Heart left ventricle (tissue), 13 donors: ENCODE results near the gene PPHLN1.

ENCODE experiments used
- CTCF ChIP-seq, 12 donors: fragments of 200-600 bp; sonication (generic) in 4 of 12; IDR thresholded peaks; one replicate each; pipeline versions ENCODE4 v1.5.0 to v1.8.0; 2018 to 2022; ENCODE audit warnings: antibody characterized with exemption in 12 of 12, mild to moderate bottlenecking in 5 of 12
- POLR2A ChIP-seq, 2 donors: fragments of 450-650 bp; IDR thresholded peaks; one replicate each; pipeline ENCODE4 v1.6.1; 2017; ENCODE audit warnings: antibody characterized with exemption in 2 of 2, mild to moderate bottlenecking in 2 of 2, moderate library complexity in 2 of 2
- donor health status: ischemic (EF 13 %, LVEDD 7.1; RV severe dilation, severe dysfunction).
- donor health status: DM: no; HTN: yes; CAD: no.
- donor health status: DM: no; HTN: no; CAD: no.
- donor health status: ischemic (EF 25% LVEDD 6.9; RV normal size, moderate dysfunction).
- donor health status: ischemic (EF 25% LVEDD 5.7; RV mildly dilated, moderate dysfunction).
- donor health status: ischemic (EF 35%, LVEDD 5.7; RV mildly dilated, moderate dysfunction).
- donor health status: nonischemic (EF 11% LVEDD 7.7; RV severe dilation, severe dysfunction).
- donor health status: DM: yes; HTN: yes; CAD: no.
- donor health status: PGD.
- donor health status: ischemic (EF 29% LVEDD 5.4; RV normal size, mild dysfunction).
- donor health status: nonischemic (EF 23%, LVEDD 6.1; RV moderate dilation, normal function).

- TF ChIP-seq CTCF (IDR thresholded peaks at IDR 0.05): no peak
- TF ChIP-seq POLR2A (IDR thresholded peaks at IDR 0.05): no peak
Measured at GRCh38 chr12:42288544-42288943, 37.4 kb upstream of the PPHLN1 start.
